Stimulated activated CD4-positive, alpha-beta T cell treated with anti-CD3 and anti-CD28 coated beads, Interleukin-1b, Interleukin-23, amount 100 ng/mL, for 1 hour (primary cell): ENCODE measurements around the gene UTP20.
"Not testable (repeated sequence)": the region's sequence is repeated elsewhere in the genome, so short reads cannot be mapped to it uniquely, and the experiment has no call there.

Experiments
- DNase-seq, 2 donors: peaks; one replicate each; pipeline ENCODE4 v3.0.0-alpha.2; 2020; ENCODE audit warnings: low read depth in 2 of 2

UTP20 gene

DNA sequence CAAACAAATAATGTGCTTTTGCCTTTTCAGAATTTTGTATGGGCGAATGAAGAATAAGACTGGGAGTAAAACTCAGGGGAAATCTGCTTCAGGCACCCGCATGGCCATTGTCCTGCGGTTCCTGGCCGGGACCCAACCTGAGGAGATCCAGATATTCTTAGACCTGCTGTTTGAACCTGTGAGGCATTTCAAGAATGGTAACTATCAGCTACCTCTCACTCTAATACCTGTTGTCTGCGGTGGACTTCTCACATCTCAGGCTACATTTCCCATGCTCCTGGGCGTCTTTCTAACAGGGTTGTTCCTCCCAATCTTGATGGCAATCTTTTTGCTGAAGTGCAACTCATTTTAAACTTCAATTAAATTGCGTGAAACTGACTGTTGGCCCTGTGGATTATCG, 47.1 kb downstream of the UTP20 start:
- DNase-seq: no peak

GRCh38 chr12:101327546-101327945, 47.6 kb downstream of the UTP20 start:
- DNase-seq: no peak

DNA sequence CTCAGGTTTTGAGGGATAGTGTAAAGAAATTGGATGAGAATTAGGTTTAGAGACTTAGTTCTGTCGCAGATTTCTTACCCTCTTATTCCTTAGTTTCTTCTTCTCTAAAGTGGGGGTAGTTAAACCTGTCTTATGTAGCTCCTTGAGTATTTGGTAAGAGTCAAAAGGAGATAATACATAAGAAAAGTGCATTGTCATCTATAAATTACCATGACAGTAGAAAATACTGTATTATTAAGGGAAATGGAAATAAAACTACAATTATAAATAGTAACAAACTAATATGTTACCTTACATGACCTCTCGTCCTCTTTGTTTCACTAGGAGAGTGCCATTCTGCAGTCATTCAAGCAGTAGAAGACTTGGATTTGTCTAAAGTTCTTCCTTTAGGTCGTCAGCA, 49.0 kb downstream of the UTP20 start:
- DNase-seq: no peak

DNA sequence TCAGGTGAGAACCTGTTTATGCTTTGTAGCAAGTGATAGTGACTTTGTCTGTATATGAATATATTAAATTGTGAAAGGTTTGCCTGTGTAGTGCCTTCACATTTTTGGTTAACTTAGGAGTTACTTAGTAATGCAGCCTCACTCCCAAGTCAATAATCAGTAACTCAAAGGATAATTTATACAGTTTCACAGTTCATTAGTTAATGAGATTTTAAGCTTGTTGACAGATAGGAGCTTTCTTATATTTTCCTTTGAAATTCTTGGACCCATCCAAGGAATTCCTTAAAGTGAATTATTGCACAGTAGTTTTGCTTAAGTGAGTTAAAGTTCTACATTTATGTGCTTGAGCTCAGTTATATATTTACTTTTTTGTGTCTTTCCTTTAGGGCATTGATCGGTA, 50.7 kb downstream of the UTP20 start:
- no peak for DNase-seq

GRCh38 chr12:101336437-101336836, 56.5 kb downstream of the UTP20 start:
- DNase-seq: no peak

GRCh38 chr12:101338087-101338486, 58.2 kb downstream of the UTP20 start:
- no peak for DNase-seq

GRCh38 chr12:101343893-101344292, 64.0 kb downstream of the UTP20 start:
- DNase-seq: no peak

GRCh38 chr12:101351682-101352081, 71.8 kb downstream of the UTP20 start:
- no peak for DNase-seq

DNA sequence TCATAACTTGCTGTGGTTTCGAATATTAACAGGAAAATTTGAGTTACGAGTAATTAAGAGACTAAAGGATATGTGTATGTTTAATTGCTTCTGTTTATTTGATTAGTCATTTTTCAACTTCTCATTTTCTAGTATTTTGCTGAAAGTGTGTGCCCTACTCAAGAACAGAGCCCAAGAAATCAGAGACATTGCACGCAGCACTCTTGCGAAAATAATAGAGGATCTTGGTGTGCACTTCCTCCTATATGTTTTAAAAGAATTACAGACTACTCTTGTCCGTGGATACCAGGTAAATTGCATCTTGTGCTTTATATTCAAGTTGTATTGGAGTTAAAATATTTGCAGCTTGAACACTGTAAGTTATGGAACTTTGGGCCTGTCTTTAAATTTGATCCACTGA, 76.9 kb downstream of the UTP20 start:
- DNase-seq: no peak

DNA sequence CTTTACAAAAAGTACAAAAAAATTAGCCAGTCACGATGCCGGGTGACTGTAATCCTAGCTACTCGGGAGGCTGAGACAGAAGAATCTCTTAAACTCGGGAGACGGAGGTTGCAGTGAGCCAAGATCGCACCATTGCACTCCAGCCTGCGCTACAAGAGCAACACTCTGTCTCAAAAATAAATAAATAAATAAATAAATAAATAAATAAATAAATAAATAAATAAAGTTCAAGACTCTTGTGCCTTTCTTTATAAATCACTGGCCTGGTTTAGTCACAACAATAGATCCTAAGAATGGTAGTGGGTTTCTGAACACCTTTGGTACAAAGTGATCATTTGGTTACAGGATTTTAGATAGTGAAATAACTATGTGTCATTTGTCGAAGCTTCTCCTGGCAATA, 81.5 kb downstream of the UTP20 start:
- no peak for DNase-seq

- DNase-seq: no peak
Observed at GRCh38 chr12:101368016-101368415, 88.1 kb downstream of the UTP20 start.

DNA sequence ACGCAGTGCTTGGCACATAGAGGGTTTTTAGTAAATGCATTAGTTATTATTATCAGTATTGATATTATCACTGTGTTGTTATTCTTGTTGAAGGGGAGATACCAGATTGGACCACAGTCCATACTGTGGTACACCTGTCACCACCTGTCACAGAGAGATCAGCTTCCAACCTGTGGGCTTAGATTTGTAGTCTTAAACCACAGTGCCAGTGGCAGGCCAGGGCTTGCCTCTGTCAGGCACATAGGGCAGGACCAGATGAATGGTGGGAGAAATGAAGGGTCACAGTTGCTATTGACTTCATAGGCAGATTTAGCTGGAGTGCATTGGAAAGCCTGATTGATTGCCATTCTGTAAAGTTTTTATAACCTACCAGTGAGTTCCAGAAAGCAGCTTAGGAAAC, 92.5 kb downstream of the UTP20 start:
- no peak for DNase-seq

DNA sequence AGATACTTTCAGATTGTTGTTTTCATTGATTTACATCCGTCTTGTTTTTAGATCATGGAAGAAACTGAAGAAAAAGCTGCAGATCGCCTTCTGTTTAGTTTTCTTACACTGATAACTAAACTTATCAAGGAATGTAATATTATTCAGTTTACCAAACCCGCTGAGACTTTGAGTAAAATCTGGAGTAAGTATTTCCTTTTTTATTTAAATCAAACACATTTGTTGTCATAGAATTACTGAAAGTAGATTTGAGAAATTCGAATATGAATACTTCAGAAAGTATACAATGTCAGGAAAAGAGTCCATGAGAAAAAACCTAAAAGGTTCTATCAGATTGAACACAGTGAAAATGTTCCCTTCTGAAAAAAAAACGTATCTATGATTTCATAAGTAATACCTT, 95.7 kb downstream of the UTP20 start:
- DNase-seq: no peak

DNA sequence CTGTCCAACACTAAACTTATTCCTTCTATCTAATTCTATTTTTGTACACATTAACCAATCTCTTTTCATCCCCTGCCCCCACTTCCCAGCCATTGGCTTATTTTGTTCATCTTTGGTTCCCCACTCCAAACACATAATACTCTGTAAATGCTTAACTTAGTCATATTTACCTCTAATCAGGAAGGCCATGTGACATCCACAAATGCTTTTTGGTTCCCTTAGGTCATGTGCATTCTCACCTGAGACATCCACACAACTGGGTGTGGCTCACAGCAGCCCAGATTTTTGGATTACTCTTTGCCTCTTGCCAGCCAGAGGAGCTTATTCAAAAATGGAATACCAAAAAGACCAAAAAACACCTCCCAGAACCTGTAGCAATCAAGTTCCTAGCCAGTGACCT, 99.2 kb downstream of the UTP20 start:
- no peak for DNase-seq

DNA sequence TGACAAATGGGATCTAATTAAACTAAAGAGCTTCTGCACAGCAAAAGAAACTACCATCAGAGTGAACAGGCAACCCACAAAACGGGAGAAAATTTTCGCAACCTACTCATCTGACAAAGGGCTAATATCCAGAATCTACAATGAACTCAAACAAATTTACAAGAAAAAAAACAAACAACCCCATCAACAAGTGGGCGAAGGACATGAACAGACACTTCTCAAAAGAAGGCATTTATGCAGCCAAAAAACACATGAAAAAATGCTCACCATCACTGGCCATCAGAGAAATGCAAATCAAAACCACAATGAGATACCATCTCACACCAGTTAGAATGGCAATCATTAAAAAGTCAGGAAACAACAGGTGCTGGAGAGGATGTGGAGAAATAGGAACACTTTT, 111.3 kb downstream of the UTP20 start:
- DNase-seq: not testable (repeated sequence)

DNA sequence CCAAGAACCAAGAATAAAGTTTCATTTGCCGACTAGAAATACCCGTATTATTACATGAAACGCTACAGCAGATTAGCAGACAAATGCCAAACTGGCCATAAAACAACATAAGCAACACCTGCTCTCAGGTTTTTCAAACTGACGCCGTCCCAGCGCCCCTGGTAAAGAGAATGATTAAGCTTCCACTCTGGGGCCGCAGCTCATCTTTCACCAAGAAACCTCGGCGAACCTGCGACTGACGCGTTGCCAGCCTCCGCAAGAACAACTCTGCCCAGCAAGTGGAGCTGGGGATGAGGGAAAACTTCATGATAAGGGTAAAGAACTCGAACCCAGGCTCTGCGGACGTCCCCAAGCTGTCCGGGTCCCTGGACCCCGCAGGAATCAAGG, 127.1 kb downstream of the UTP20 start:
- peak in 1 of 2 donors; percentile 3 for DNase-seq

- DNase-seq: peak; percentile 37 to 73
Observed at GRCh38 chr12:101407436-101408345, 127.8 kb downstream of the UTP20 start, which contains the start of gene ARL1. TSS of gene ARL1 (minus strand) at chr12:101407772. CDS start at chr12:101407645, 127 bp downstream.

- DNase-seq: not testable (repeated sequence)
Observed at GRCh38 chr12:101410169-101410568, 130.3 kb downstream of the UTP20 start.

DNA sequence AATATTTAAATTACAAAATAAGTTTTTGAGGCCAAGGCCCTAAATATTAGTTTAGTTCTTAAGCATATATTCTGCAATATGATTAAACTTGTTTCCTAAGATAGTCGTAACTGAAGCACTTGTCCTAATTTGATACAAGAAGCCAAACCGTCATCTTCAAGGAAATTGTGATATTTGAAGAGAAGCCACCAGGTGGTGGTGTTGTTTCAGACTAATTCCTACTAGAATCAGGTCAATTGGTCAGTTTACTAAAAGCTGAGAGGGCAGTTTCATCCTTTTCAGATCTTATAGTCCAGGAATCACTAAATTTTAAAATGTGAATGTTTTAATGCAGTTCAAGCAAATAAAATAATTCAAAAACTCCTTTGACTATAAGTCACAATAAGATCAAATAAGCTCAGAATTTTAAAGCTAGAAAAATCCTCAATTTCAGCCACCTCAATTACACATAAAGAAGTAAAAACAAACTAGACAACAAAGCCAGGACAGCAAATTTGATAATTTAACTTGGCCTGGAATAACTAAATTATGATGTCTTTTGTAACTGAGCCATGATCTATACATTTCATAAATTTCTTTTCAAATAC, 134.7 kb downstream of the UTP20 start:
- no peak for DNase-seq

GRCh38 chr12:101415228-101415627, 135.3 kb downstream of the UTP20 start:
- DNase-seq: no peak

DNA sequence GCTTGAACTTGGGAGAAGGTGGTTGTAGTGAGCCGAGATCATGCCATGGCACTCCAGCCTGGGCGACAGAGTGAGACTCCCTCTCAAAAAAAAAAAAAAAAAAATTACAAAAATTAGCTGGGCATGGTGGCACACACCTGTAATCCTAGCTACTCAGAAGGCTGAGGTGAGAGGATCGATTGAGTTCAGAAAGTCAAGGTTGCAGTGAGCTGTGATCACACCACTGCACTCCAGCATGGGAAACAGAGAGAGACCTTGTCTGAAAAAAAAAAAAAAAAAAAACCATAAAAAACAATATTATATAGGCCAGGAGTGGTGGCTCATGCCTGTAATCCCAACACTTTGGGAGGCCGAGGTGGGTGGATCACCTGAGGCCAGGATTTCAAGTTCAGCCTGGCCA, 142.2 kb downstream of the UTP20 start:
- not testable (repeated sequence) for DNase-seq

GRCh38 chr12:101424620-101425019, 144.7 kb downstream of the UTP20 start:
- DNase-seq: no peak

- DNase-seq: no peak
Observed at GRCh38 chr12:101430456-101430855, 150.6 kb downstream of the UTP20 start.
